Kasumi-1 (cell line): ENCODE data around the gene CRYBB1.

Experiments used
- DNase-seq, 2 experiments: peaks; one replicate each; lab custom pipeline; 2025; lab: John Stamatoyannopoulos, UW

The CRYBB1 gene

GRCh38 chr22:26553056-26553752 lies 64.6 kb downstream of the CRYBB1 start:
- no peak for DNase-seq

GRCh38 chr22:26552466-26552865 lies 65.4 kb downstream of the CRYBB1 start:
- no peak for DNase-seq

- DNase-seq = no peak
Observed at GRCh38 chr22:26551568-26551967, 66.3 kb downstream of the CRYBB1 start.

- DNase-seq = no peak
Observed at GRCh38 chr22:26550498-26551033, 67.3 kb downstream of the CRYBB1 start.

GRCh38 chr22:26549902-26550497 lies 67.8 kb downstream of the CRYBB1 start:
- DNase-seq = no peak
